ENCODE results near the gene OR6C4. TPM values are rescaled to one million over a fixed set of nuclear protein-coding genes. Genes with fewer than 3 reads are reported as not detected.

The OR6C4 gene
- total RNA-seq, 2 donors from 2014 or later: not detected

Other genes starting within 250 kb of the OR6C4 start
- not detected for gene OR6C1, start 235.3 kb upstream of the OR6C4 start, total RNA-seq
- gene OR6C3, start 218.9 kb upstream of the OR6C4 start, total RNA-seq: not detected
- not detected for gene OR6C75, start 186.6 kb upstream of the OR6C4 start, total RNA-seq
- not detected for gene OR6C65, start 149.1 kb upstream of the OR6C4 start, total RNA-seq
- not detected for gene OR6C76, start 123.3 kb upstream of the OR6C4 start, total RNA-seq
- not detected for gene OR6C2, start 105.5 kb upstream of the OR6C4 start, total RNA-seq
- not detected for gene OR6C70, start 79.5 kb upstream of the OR6C4 start, total RNA-seq
- gene OR6C68, start 57.2 kb upstream of the OR6C4 start, total RNA-seq: not detected
- gene OR2AP1, start 22.9 kb downstream of the OR6C4 start, total RNA-seq: not detected
- not detected for gene OR10P1, start 87.3 kb downstream of the OR6C4 start, total RNA-seq
- 1 to 10 TPM; 2.1 to 4.2 TPM for gene ITGA7, start 158.3 kb downstream of the OR6C4 start, total RNA-seq
- gene BLOC1S1, start 166.4 kb downstream of the OR6C4 start, total RNA-seq: 10 to 100 TPM; 54.8 to 85.8 TPM
- gene RDH5, start 170.8 kb downstream of the OR6C4 start, total RNA-seq: 10 to 100 TPM; 10.2 to 11.7 TPM
- 100 to 1,000 TPM; 263 to 327 TPM for gene CD63, start 179.4 kb downstream of the OR6C4 start, total RNA-seq
- 10 to 100 TPM in 1 of 2 donors, 1 to 10 TPM in 1; 5.0 to 18.4 TPM for gene GDF11, start 193.5 kb downstream of the OR6C4 start, total RNA-seq

All from natural killer cell treated with Interleukin-12 subunit alpha and Interleukin-12 subunit beta and Interleukin-15 and Interleukin-18, amount 100 ng/mL, for 72 hours (primary cell).